HG02885 (cell line): ENCODE measurements around the gene TMEM86A.
"Not testable (repeated sequence)": the region's sequence is repeated elsewhere in the genome, so short reads cannot be mapped to it uniquely, and the experiment has no call there.

ENCODE experiments used
- ATAC-seq: cut with Tn5 transposase; IDR thresholded peaks from one replicate; pipeline ENCODE4 v1.9.1; 2021; ENCODE audit warnings: mild to moderate bottlenecking; ENCODE audit not compliant: unreplicated experiment, poor library complexity

The TMEM86A gene

GRCh38 chr11:18698341-18699268 lies at the start of gene TMEM86A:
Gene TMEM86A (plus strand): TSS chr11:18698779. CDS start chr11:18698887, 108 bp downstream.
- peak; percentile 98 for ATAC-seq

- no peak for ATAC-seq
Measured at GRCh38 chr11:18650353-18650752, 48.2 kb upstream of the TMEM86A start.

- no peak for ATAC-seq
Measured at GRCh38 chr11:18650859-18651557, 47.6 kb upstream of the TMEM86A start.

GRCh38 chr11:18657673-18658072 lies 40.9 kb upstream of the TMEM86A start:
- ATAC-seq: no peak

GRCh38 chr11:18665353-18665872 lies 33.2 kb upstream of the TMEM86A start:
- not testable (repeated sequence) for ATAC-seq

GRCh38 chr11:18668131-18668530 lies 30.4 kb upstream of the TMEM86A start:
- ATAC-seq: no peak

- ATAC-seq: no peak
Measured at GRCh38 chr11:18669219-18669596, 29.4 kb upstream of the TMEM86A start.

GRCh38 chr11:18669711-18670110 lies 28.9 kb upstream of the TMEM86A start:
- no peak for ATAC-seq

- ATAC-seq: no peak
Measured at GRCh38 chr11:18671246-18671645, 27.3 kb upstream of the TMEM86A start.

GRCh38 chr11:18672209-18672608 lies 26.4 kb upstream of the TMEM86A start:
- not testable (repeated sequence) for ATAC-seq

GRCh38 chr11:18676803-18677202 lies 21.8 kb upstream of the TMEM86A start:
- ATAC-seq: no peak

- no peak for ATAC-seq
Measured at GRCh38 chr11:18677560-18677959, 21.0 kb upstream of the TMEM86A start.

- not testable (repeated sequence) for ATAC-seq
Measured at GRCh38 chr11:18681949-18682348, 16.6 kb upstream of the TMEM86A start.

GRCh38 chr11:18682466-18682865 lies 16.1 kb upstream of the TMEM86A start:
- no peak for ATAC-seq

GRCh38 chr11:18684267-18684666 lies 14.3 kb upstream of the TMEM86A start:
- no peak for ATAC-seq

- not testable (repeated sequence) for ATAC-seq
Measured at GRCh38 chr11:18691467-18692140, 7.0 kb upstream of the TMEM86A start.

- ATAC-seq: no peak
Measured at GRCh38 chr11:18692941-18693760, 5.4 kb upstream of the TMEM86A start.

- ATAC-seq: no peak
Measured at GRCh38 chr11:18696638-18697225, 1.8 kb upstream of the TMEM86A start.

GRCh38 chr11:18697576-18697975 lies 1.0 kb upstream of the TMEM86A start:
- no peak for ATAC-seq

- ATAC-seq: no peak
Measured at GRCh38 chr11:18699269-18699596, 654 bp downstream of the TMEM86A start.
